Measurements from ENCODE around the gene ZGPAT.
A peak's percentile ranks its signal among the peaks of the same experiment; 100 is the strongest.

ZGPAT gene

DNA sequence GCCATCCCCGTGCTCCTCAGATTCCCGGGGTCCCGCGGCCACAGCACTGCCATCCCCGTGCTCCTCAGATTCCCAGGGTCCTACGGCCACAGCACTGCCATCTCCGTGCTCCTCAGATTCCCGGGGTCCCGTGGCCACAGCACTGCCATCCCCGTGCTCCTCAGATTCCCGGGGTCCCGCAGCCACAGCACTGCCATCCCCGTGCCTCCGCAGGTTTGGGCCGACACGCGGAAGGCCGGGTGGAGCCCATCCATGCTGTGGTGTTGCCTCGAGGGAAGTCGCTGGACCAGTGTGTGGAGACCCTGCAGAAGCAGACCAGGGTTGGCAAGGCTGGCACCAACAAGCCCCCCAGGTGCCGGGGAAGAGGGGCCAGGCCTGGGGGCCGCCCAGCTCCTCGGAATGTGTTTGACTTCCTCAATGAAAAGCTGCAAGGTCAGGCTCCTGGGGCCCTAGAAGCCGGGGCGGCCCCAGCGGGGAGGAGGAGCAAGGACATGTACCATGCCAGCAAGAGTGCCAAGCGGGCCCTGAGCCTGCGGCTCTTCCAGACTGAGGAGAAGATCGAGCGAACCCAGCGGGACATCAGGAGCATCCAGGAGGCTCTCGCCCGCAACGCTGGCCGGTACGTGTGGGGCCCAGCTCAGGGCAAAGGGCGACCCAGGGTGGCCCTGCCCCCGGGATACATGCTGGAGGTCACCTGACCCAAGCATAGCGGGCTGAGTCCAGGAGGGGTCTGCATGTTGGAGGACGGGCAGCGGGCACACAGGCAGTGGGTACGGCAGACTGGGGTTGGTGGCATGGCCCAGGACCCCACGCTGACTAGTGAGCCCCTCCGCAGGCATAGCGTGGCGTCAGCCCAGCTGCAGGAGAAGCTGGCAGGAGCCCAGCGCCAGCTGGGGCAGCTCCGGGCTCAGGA, 27.4 kb downstream of the ZGPAT start:
- Histone ChIP-seq H3K9me3 (ENCODE audit: control insufficient read depth, insufficient read depth, low read length) (no peaks in the 10 kb centered on the region), H3K27me3 (ENCODE audit: control insufficient read depth, insufficient read depth, low read length) (no peaks in the 10 kb centered on the region), H3K4me3 (ENCODE audit: low read depth, low read length) (no peak overlapping the region), H3K4me1 (ENCODE audit: control insufficient read depth, insufficient read depth, low read length) (no peaks in the 10 kb centered on the region), H3K9ac (ENCODE audit: low read depth, low read length) (no peak overlapping the region), H3K36me3 (ENCODE audit: control insufficient read depth, insufficient read depth, low read length) (peaks cover 27% of the 10 kb centered on the region)

DNA sequence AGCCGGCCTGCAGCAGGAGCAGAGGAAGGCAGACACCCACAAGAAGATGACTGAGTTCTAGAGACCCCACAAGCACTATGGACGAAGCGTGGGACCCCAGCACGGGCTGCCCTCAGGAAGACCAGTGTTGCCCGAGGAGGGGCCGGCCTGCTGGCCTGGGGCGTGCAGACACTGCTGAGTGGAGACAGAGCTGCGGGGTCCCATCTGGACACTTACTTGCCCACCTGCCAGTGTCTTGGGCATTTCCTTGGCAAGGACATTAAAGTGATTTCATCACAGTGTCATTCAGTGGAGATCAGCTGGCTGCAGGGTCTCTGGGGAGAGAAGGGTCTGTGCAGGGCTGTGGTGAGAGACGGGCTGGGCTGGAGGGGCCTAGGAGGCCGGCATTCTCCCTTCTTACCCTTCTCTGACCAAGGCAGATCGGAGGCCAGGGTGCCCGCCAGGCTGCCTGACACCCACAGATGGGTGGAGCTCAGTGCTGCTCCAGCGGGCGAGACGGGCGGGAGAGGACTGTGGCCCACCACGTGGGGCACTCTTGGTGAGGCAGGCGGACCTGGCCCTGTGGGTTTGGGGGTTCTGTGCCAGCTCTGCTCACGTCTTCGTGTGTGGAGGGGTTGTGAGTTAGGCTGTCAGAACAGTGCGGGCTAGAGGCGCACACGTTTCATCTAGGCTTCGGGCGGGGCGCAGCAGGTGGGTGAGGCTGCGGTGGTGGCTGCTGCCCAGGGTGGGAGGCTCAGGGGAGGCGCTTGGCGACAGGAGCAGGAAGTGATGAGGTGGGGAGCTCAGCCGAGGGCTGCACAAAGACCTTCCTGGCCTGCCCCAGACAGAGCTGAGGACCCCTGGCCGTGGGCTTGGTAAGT, 28.2 kb downstream of the ZGPAT start, which contains the start of gene LIME1:
Gene LIME1 (plus strand): TSS at position 806 of the 860 bp plus-strand sequence. CDS start 886 bp downstream, outside the sequence.
- H3K4me3 ChIP-seq (ENCODE audit: low read depth, low read length): peak within 1 kb of the TSS; percentile 18
- no peaks in the 10 kb centered on the region for H3K4me1 ChIP-seq (ENCODE audit: control insufficient read depth, insufficient read depth, low read length)
- peaks cover 27% of the 10 kb centered on the region for H3K36me3 ChIP-seq (ENCODE audit: control insufficient read depth, insufficient read depth, low read length)
- peak within 1 kb of the TSS; percentile 12 for H3K9ac ChIP-seq (ENCODE audit: low read depth, low read length)
- H3K9me3 ChIP-seq (ENCODE audit: control insufficient read depth, insufficient read depth, low read length): no peaks in the 10 kb centered on the region
- H3K27me3 ChIP-seq (ENCODE audit: control insufficient read depth, insufficient read depth, low read length): no peaks in the 10 kb centered on the region

- Histone ChIP-seq H3K27me3 (ENCODE audit: control insufficient read depth, insufficient read depth, low read length) (no peaks in the 10 kb centered on the region), H3K4me3 (ENCODE audit: low read depth, low read length) (peak overlapping the region; percentile 18), H3K9ac (ENCODE audit: low read depth, low read length) (peak overlapping the region; percentile 12), H3K4me1 (ENCODE audit: control insufficient read depth, insufficient read depth, low read length) (no peaks in the 10 kb centered on the region), H3K9me3 (ENCODE audit: control insufficient read depth, insufficient read depth, low read length) (no peaks in the 10 kb centered on the region), H3K36me3 (ENCODE audit: control insufficient read depth, insufficient read depth, low read length) (peaks cover 33% of the 10 kb centered on the region)
Observed at GRCh38 chr20:63736893-63737694, 29.3 kb downstream of the ZGPAT start.

GRCh38 chr20:63737695-63737944, 29.8 kb downstream of the ZGPAT start:
- Histone ChIP-seq H3K4me3 (ENCODE audit: low read depth, low read length) (peak overlapping the region; percentile 52), H3K9ac (ENCODE audit: low read depth, low read length) (no peak overlapping the region), H3K27me3 (ENCODE audit: control insufficient read depth, insufficient read depth, low read length) (no peaks in the 10 kb centered on the region), H3K36me3 (ENCODE audit: control insufficient read depth, insufficient read depth, low read length) (peaks cover 37% of the 10 kb centered on the region), H3K9me3 (ENCODE audit: control insufficient read depth, insufficient read depth, low read length) (no peaks in the 10 kb centered on the region), H3K4me1 (ENCODE audit: control insufficient read depth, insufficient read depth, low read length) (no peaks in the 10 kb centered on the region)

GRCh38 chr20:63737945-63738686, 30.3 kb downstream of the ZGPAT start:
- Histone ChIP-seq H3K27me3 (ENCODE audit: control insufficient read depth, insufficient read depth, low read length) (no peaks in the 10 kb centered on the region), H3K9me3 (ENCODE audit: control insufficient read depth, insufficient read depth, low read length) (no peaks in the 10 kb centered on the region), H3K4me1 (ENCODE audit: control insufficient read depth, insufficient read depth, low read length) (no peaks in the 10 kb centered on the region), H3K36me3 (ENCODE audit: control insufficient read depth, insufficient read depth, low read length) (peaks cover 38% of the 10 kb centered on the region), H3K9ac (ENCODE audit: low read depth, low read length) (no peak overlapping the region), H3K4me3 (ENCODE audit: low read depth, low read length) (peak overlapping the region; percentile 52)

GRCh38 chr20:63738687-63739129, 30.9 kb downstream of the ZGPAT start:
- Histone ChIP-seq H3K4me3 (ENCODE audit: low read depth, low read length) (peak overlapping the region; percentile 52), H3K27me3 (ENCODE audit: control insufficient read depth, insufficient read depth, low read length) (no peaks in the 10 kb centered on the region), H3K9me3 (ENCODE audit: control insufficient read depth, insufficient read depth, low read length) (no peaks in the 10 kb centered on the region), H3K4me1 (ENCODE audit: control insufficient read depth, insufficient read depth, low read length) (no peaks in the 10 kb centered on the region), H3K36me3 (ENCODE audit: control insufficient read depth, insufficient read depth, low read length) (peaks cover 40% of the 10 kb centered on the region), H3K9ac (ENCODE audit: low read depth, low read length) (no peak overlapping the region)

GRCh38 chr20:63739130-63740069, 31.6 kb downstream of the ZGPAT start, which contains the start of gene SLC2A4RG:
TSS of gene SLC2A4RG (plus strand) at chr20:63739776. CDS start at chr20:63739913, 137 bp downstream.
- Histone ChIP-seq H3K4me3 (ENCODE audit: low read depth, low read length) (peak within 1 kb of the TSS; percentile 70), H3K27me3 (ENCODE audit: control insufficient read depth, insufficient read depth, low read length) (no peaks in the 10 kb centered on the region), H3K9ac (ENCODE audit: low read depth, low read length) (peak within 1 kb of the TSS; percentile 73), H3K36me3 (ENCODE audit: control insufficient read depth, insufficient read depth, low read length) (peaks cover 36% of the 10 kb centered on the region), H3K4me1 (ENCODE audit: control insufficient read depth, insufficient read depth, low read length) (no peaks in the 10 kb centered on the region), H3K9me3 (ENCODE audit: control insufficient read depth, insufficient read depth, low read length) (no peaks in the 10 kb centered on the region)

GRCh38 chr20:63740070-63740626, 32.3 kb downstream of the ZGPAT start:
- peak overlapping the region; percentile 70 for H3K4me3 ChIP-seq (ENCODE audit: low read depth, low read length)
- H3K9me3 ChIP-seq (ENCODE audit: control insufficient read depth, insufficient read depth, low read length): no peaks in the 10 kb centered on the region
- no peaks in the 10 kb centered on the region for H3K4me1 ChIP-seq (ENCODE audit: control insufficient read depth, insufficient read depth, low read length)
- H3K9ac ChIP-seq (ENCODE audit: low read depth, low read length): peak overlapping the region; percentile 73
- no peaks in the 10 kb centered on the region for H3K27me3 ChIP-seq (ENCODE audit: control insufficient read depth, insufficient read depth, low read length)
- H3K36me3 ChIP-seq (ENCODE audit: control insufficient read depth, insufficient read depth, low read length): peaks cover 30% of the 10 kb centered on the region

DNA sequence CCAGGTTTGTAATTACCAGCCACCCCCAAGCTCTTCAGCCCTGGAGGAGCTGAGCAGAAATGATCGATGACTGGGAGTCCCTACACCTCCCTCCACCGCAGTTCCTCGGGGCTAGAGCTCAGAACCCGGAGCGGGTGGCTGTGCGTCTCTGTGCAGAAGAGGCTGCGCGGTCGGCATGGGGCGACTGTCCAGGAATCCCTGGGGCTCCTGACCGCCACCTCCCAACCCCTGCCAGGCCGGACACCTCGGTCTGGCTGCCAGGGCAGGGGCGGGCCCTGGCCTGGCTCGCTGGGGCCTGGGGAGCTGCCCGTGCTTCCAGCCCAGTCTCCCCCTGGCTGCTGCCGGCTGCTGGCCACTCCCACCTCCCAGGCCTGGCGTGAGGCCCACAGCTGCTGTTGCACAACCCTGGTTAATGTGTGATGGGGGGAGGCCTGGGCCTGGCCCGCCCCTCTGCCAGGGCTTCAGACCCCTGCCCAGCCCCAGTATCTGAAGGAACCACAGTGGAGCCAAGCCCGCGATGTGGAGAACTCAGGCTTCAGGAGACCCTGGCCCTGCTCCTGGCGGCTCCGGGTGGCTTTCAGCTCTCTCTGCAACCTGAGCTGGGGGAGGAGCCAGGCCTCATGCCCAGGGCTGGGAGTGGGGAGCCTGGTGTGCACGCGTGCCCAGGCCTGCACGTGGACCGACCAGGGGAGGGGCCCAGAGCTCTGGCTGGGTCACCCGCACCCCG, 33.0 kb downstream of the ZGPAT start:
- Histone ChIP-seq H3K36me3 (ENCODE audit: control insufficient read depth, insufficient read depth, low read length) (peaks cover 25% of the 10 kb centered on the region), H3K27me3 (ENCODE audit: control insufficient read depth, insufficient read depth, low read length) (no peaks in the 10 kb centered on the region), H3K4me1 (ENCODE audit: control insufficient read depth, insufficient read depth, low read length) (no peaks in the 10 kb centered on the region), H3K4me3 (ENCODE audit: low read depth, low read length) (peak overlapping the region; percentile 70), H3K9me3 (ENCODE audit: control insufficient read depth, insufficient read depth, low read length) (no peaks in the 10 kb centered on the region), H3K9ac (ENCODE audit: low read depth, low read length) (peak overlapping the region; percentile 73)
